T-helper 1 cell treated with Interleukin-12 subunit alpha and Interleukin-12 subunit beta and Interleukin-4 antibody, amounts not matched to agents 30 μg/mL and 1 μg/mL, for 36 hours (primary cell): Measurements from ENCODE around the gene GPR61.

ENCODE experiments used
- H3K27ac Mint-ChIP-seq: one replicate; pipeline ENCODE4 v1.8.0; 2021; ENCODE audit warnings: mild to moderate bottlenecking, mixed read lengths
- H3K27me3 Mint-ChIP-seq: one replicate; pipeline ENCODE4 v1.8.0; 2021; ENCODE audit warnings: low read depth, mixed read lengths
- H3K36me3 Mint-ChIP-seq: one replicate; pipeline ENCODE4 v1.8.0; 2021; ENCODE audit warnings: low read depth, mixed read lengths
- H3K4me1 Mint-ChIP-seq: one replicate; pipeline ENCODE4 v1.8.0; 2021; ENCODE audit warnings: low read depth, mixed read lengths
- H3K4me3 Mint-ChIP-seq: one replicate; pipeline ENCODE4 v1.8.0; 2021; ENCODE audit warnings: mild to moderate bottlenecking, moderate library complexity, mixed read lengths
- H3K9me3 Mint-ChIP-seq: one replicate; pipeline ENCODE4 v1.8.0; 2021; ENCODE audit warnings: mixed read lengths

GPR61 gene

GRCh38 chr1:109565241-109565640 lies 25.6 kb downstream of the GPR61 start:
- Mint-ChIP-seq H3K27me3 (no peaks in the 10 kb centered on the region), H3K36me3 (no peaks in the 10 kb centered on the region), H3K27ac (no peak overlapping the region), H3K9me3 (no peaks in the 10 kb centered on the region), H3K4me3 (no peak overlapping the region), H3K4me1 (peaks cover 22% of the 10 kb centered on the region)

- H3K27ac Mint-ChIP-seq = no peak overlapping the region
- H3K36me3 Mint-ChIP-seq = no peaks in the 10 kb centered on the region
- no peak overlapping the region for H3K4me3 Mint-ChIP-seq
- no peaks in the 10 kb centered on the region for H3K27me3 Mint-ChIP-seq
- peaks cover 15% of the 10 kb centered on the region for H3K4me1 Mint-ChIP-seq
- no peaks in the 10 kb centered on the region for H3K9me3 Mint-ChIP-seq
These were observed 27.3 kb downstream of the GPR61 start for GRCh38 chr1:109566982-109567381.

DNA sequence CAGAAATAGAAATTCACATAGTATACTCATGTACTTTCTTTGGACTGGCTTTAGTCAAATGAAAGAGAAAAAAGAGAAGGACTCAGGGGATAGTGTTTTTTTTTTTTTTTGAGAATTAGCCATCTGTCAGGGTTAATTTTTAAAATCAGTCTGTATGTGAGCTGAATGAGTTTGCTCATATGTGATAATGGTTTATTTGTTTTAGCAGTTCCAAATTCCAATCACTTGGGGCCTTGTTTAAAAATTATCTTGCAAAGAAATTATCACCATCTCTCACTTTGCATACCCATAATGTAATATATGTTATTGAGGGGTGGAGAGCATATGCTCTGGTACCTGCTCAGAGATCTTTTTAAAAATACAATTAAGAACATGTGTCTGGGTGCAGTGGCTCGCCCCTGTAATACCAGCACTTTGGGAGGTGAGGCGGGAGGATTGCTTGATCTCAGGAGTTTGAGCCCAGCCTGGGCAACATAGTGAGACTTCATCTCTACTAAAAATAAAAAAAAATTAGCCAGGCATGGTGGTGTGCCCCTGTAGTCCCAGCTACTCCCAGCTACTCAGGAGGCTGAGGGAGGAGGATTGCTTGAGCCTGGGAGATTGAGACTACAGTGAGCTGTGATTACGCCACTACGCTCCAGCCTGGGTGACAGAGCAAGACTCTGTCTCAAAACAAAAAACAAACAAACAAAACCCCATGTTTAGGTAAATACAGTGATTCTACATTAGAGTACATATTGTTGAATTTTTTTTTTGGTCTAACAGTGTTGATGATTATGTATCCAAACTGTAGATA lies 28.4 kb downstream of the GPR61 start:
- H3K27me3 Mint-ChIP-seq = no peaks in the 10 kb centered on the region
- H3K27ac Mint-ChIP-seq = no peak overlapping the region
- no peaks in the 10 kb centered on the region for H3K9me3 Mint-ChIP-seq
- H3K4me1 Mint-ChIP-seq = peaks cover 24% of the 10 kb centered on the region
- peaks cover 5% of the 10 kb centered on the region for H3K36me3 Mint-ChIP-seq
- no peak overlapping the region for H3K4me3 Mint-ChIP-seq

GRCh38 chr1:109569323-109569722 lies 29.7 kb downstream of the GPR61 start:
- Mint-ChIP-seq H3K36me3 (peaks cover 5% of the 10 kb centered on the region), H3K27me3 (no peaks in the 10 kb centered on the region), H3K4me1 (peaks cover 19% of the 10 kb centered on the region), H3K9me3 (no peaks in the 10 kb centered on the region), H3K27ac (no peak overlapping the region), H3K4me3 (no peak overlapping the region)

- peaks cover 18% of the 10 kb centered on the region for H3K4me1 Mint-ChIP-seq
- H3K4me3 Mint-ChIP-seq = no peak overlapping the region
- H3K36me3 Mint-ChIP-seq = peaks cover 8% of the 10 kb centered on the region
- H3K27me3 Mint-ChIP-seq = no peaks in the 10 kb centered on the region
- H3K9me3 Mint-ChIP-seq = no peaks in the 10 kb centered on the region
- H3K27ac Mint-ChIP-seq = no peak overlapping the region
These were observed 30.7 kb downstream of the GPR61 start for GRCh38 chr1:109570414-109570813.

- Mint-ChIP-seq H3K27ac (no peak overlapping the region), H3K27me3 (no peaks in the 10 kb centered on the region), H3K9me3 (no peaks in the 10 kb centered on the region), H3K36me3 (peaks cover 12% of the 10 kb centered on the region), H3K4me3 (no peak overlapping the region), H3K4me1 (peaks cover 9% of the 10 kb centered on the region)
These were observed 34.1 kb downstream of the GPR61 start for GRCh38 chr1:109573785-109574184.

DNA sequence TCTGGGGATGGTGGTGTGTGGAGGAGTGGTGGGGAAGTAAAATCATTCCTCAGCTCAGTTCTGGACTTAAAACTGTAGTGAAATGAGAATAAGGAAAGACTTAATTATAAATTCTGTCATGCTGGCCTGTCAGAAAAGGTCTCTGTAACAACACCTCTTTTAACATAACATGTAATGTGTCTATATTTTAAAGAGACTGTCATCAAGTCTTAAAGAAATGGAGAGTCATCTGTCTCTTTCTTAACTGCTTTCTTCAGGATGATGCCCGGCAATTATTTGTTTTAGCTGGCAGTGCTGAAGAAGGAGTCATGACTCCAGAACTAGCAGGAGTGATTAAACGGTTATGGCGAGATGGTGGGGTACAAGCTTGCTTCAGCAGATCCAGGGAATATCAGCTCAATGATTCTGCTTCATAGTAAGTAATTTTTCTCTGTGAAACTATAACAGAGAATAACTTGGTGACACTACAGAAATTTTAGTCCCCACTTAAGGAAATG lies 39.3 kb downstream of the GPR61 start:
- Mint-ChIP-seq H3K27ac (no peak overlapping the region), H3K36me3 (peaks cover 26% of the 10 kb centered on the region), H3K4me1 (no peaks in the 10 kb centered on the region), H3K9me3 (no peaks in the 10 kb centered on the region), H3K4me3 (no peak overlapping the region), H3K27me3 (no peaks in the 10 kb centered on the region)

DNA sequence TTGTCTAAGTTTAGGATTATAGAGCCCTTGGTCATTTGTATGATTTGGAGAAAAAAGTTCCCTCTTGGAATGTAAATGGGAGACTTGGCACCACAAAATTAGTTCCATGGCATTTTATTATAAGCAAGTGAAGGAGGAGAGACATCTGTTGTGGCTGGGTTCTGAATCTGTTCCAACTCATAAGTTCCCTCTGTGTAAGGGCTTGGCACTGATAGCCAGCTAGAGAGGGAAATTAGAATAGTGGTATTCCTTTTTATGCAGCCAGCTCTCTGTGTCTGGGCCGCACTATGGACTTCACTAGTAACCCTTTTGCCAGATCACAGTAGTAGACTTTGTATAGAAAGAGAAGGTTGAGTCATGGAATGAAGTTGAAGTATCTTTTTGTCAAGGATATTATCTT lies 39.8 kb downstream of the GPR61 start:
- no peak overlapping the region for H3K4me3 Mint-ChIP-seq
- H3K4me1 Mint-ChIP-seq = no peaks in the 10 kb centered on the region
- H3K36me3 Mint-ChIP-seq = peaks cover 27% of the 10 kb centered on the region
- no peaks in the 10 kb centered on the region for H3K27me3 Mint-ChIP-seq
- no peak overlapping the region for H3K27ac Mint-ChIP-seq
- H3K9me3 Mint-ChIP-seq = no peaks in the 10 kb centered on the region

DNA sequence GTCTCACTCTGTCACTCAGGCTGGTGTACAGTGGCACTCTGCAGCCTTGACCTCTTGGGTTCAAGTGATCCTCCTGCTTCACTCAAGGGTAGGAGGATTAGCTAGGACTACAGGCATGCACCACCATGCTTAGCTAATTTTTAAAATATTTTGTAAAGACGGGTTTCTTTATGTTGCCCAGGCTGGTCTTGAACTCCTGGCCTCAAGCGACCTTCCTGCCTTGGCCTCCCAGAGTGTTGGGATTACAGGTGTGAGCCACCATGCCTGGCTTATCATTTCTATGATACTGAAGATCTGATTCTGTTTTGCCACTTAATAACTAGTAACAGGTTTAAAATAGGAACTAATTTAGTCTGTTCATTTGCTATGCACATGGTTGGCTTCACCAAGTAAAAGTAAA lies 42.3 kb downstream of the GPR61 start:
- Mint-ChIP-seq H3K36me3 (peaks cover 39% of the 10 kb centered on the region), H3K4me1 (no peaks in the 10 kb centered on the region), H3K9me3 (no peaks in the 10 kb centered on the region), H3K27me3 (no peaks in the 10 kb centered on the region), H3K4me3 (no peak overlapping the region), H3K27ac (no peak overlapping the region)

- H3K4me3 Mint-ChIP-seq = no peak overlapping the region
- no peak overlapping the region for H3K27ac Mint-ChIP-seq
- no peaks in the 10 kb centered on the region for H3K9me3 Mint-ChIP-seq
- H3K27me3 Mint-ChIP-seq = no peaks in the 10 kb centered on the region
- H3K4me1 Mint-ChIP-seq = no peaks in the 10 kb centered on the region
- H3K36me3 Mint-ChIP-seq = peaks cover 58% of the 10 kb centered on the region
These were observed 45.1 kb downstream of the GPR61 start for GRCh38 chr1:109584766-109585165.

GRCh38 chr1:109586055-109586454 lies 46.4 kb downstream of the GPR61 start:
- Mint-ChIP-seq H3K27ac (no peak overlapping the region), H3K27me3 (no peaks in the 10 kb centered on the region), H3K4me3 (no peak overlapping the region), H3K9me3 (no peaks in the 10 kb centered on the region), H3K36me3 (peaks cover 60% of the 10 kb centered on the region), H3K4me1 (no peaks in the 10 kb centered on the region)

DNA sequence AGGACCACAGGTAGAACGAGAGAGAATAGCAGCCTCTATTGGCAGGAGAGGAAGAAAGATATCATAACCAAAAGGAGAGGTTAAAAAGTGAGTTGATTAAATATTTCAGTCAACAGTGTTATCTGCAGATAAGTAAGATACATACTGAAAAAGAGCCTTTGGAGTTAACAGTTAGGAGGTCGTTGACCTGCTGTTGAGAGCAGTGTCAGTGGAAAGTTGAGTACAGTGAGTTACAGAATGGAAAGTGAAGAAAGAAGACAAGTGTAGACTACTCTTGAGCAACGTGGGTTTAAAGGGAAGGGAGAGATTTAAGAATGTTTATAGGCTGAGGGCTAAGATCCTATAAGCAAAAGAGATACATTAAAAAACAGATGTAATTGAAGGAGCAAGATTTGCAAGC lies 49.5 kb downstream of the GPR61 start:
- Mint-ChIP-seq H3K4me1 (no peaks in the 10 kb centered on the region), H3K27ac (no peak overlapping the region), H3K36me3 (peaks cover 62% of the 10 kb centered on the region), H3K27me3 (no peaks in the 10 kb centered on the region), H3K9me3 (no peaks in the 10 kb centered on the region), H3K4me3 (no peak overlapping the region)

GRCh38 chr1:109589679-109590078 lies 50.0 kb downstream of the GPR61 start:
- Mint-ChIP-seq H3K36me3 (peaks cover 59% of the 10 kb centered on the region), H3K27me3 (no peaks in the 10 kb centered on the region), H3K27ac (no peak overlapping the region), H3K4me3 (no peak overlapping the region), H3K4me1 (no peaks in the 10 kb centered on the region), H3K9me3 (no peaks in the 10 kb centered on the region)

DNA sequence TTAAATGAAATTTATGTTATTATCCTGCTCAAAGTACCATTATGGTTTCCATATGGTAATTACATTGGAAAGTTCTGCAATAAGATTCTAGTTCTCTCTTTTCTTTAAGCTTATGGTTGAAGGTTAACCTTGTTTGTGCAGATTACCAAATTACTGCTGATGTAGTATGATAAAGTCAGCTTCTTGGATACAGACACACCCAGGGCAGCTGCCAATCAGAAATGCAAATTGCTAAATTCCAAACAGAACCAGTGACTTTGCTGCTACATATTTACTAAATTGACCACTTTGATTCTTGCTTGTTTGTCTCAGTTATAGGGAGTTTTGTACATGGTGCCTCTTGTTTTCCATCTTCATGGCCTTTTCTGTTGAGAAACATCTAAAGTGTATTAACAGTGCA lies 53.2 kb downstream of the GPR61 start:
- no peaks in the 10 kb centered on the region for H3K4me1 Mint-ChIP-seq
- no peak overlapping the region for H3K4me3 Mint-ChIP-seq
- peaks cover 40% of the 10 kb centered on the region for H3K36me3 Mint-ChIP-seq
- H3K27ac Mint-ChIP-seq = no peak overlapping the region
- H3K9me3 Mint-ChIP-seq = no peaks in the 10 kb centered on the region
- no peaks in the 10 kb centered on the region for H3K27me3 Mint-ChIP-seq

DNA sequence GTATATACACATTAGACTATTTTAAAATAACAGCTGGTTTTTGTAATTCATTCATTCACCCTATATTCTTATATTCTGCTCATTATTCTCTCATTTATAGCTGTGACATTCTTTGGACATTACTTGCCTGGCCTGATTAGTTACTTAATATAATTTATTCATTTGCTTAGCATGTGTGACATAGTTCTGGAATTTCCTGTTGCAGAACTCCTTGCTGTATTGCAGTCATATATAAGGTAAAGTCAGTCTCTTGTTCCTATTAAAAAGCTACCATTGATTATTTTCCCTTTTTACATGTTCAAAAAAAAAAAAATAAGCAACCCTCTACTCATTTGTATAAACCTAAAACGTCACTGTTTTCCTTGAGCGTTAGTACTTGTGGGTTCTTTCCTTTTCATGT lies 55.9 kb downstream of the GPR61 start:
- Mint-ChIP-seq H3K4me3 (no peak overlapping the region), H3K9me3 (no peaks in the 10 kb centered on the region), H3K36me3 (peaks cover 26% of the 10 kb centered on the region), H3K27ac (no peak overlapping the region), H3K4me1 (peaks cover 2% of the 10 kb centered on the region), H3K27me3 (no peaks in the 10 kb centered on the region)
